HEK293T (cell line): ENCODE measurements around the gene TMEM97.

ENCODE experiments used
- CTCF ChIA-PET: fragments of 350-600 bp; formaldehyde crosslinking; extraction: SDS; loops from one replicate; lab custom pipeline; 2021; ENCODE audit warnings: antibody characterized with exemption, inconsistent platforms; lab: Yijun Ruan, JAX
- POLR2A ChIA-PET: fragments of 350-600 bp; formaldehyde crosslinking; extraction: SDS; loops from one replicate; lab custom pipeline; 2020; ENCODE audit warnings: antibody characterized with exemption, inconsistent platforms; lab: Yijun Ruan, JAX
- DNase-seq: peaks from one replicate; pipeline ENCODE4 v3.0.0; 2012; ENCODE audit warnings: mixed read lengths; ENCODE audit errors: extremely low spot score
- ARNT ChIP-seq: fragments of 450-650 bp; IDR thresholded peaks from 2 replicates; pipeline ENCODE4 v1.6.1; 2017; ENCODE audit warnings: mild to moderate bottlenecking
- BHLHE40 ChIP-seq: fragments of 450-650 bp; IDR thresholded peaks from 2 replicates; pipeline ENCODE4 v1.6.1; 2016; ENCODE audit warnings: mild to moderate bottlenecking, moderate library complexity, borderline replicate concordance
- CTBP1 ChIP-seq: fragments of 450-650 bp; IDR thresholded peaks from 2 replicates; pipeline ENCODE4 v1.6.1; 2016; ENCODE audit warnings: borderline replicate concordance
- ELF4 ChIP-seq: fragments of 450-650 bp; IDR thresholded peaks from 2 replicates; pipeline ENCODE4 v1.6.1; 2017; ENCODE audit warnings: antibody characterized with exemption
- FOXA1 ChIP-seq: fragments of 450-650 bp; IDR thresholded peaks from 2 replicates; pipeline ENCODE4 v1.6.1; 2016; ENCODE audit warnings: mild to moderate bottlenecking
- FOXK2 ChIP-seq: fragments of 450-650 bp; IDR thresholded peaks from 2 replicates; pipeline ENCODE4 v1.6.1; 2016; ENCODE audit warnings: mild to moderate bottlenecking
- FOXM1 ChIP-seq: fragments of 450-650 bp; IDR thresholded peaks from 2 replicates; pipeline ENCODE4 v1.6.1; 2017; ENCODE audit warnings: mild to moderate bottlenecking, borderline replicate concordance
- HDGF ChIP-seq: fragments of 450-650 bp; IDR thresholded peaks from 2 replicates; pipeline ENCODE4 v1.6.1; 2017; ENCODE audit warnings: antibody characterized with exemption, borderline replicate concordance
- L3MBTL2 ChIP-seq: fragments of 450-650 bp; conservative IDR thresholded peaks from 2 replicates; pipeline ENCODE4 v1.6.1; 2016; ENCODE audit warnings: mild to moderate bottlenecking
- LEF1 ChIP-seq: fragments of 450-650 bp; IDR thresholded peaks from 2 replicates; pipeline ENCODE4 v1.6.1; 2017; ENCODE audit warnings: mild to moderate bottlenecking, borderline replicate concordance
- NFRKB ChIP-seq: fragments of 450-650 bp; IDR thresholded peaks from 2 replicates; pipeline ENCODE4 v1.6.1; 2016; ENCODE audit warnings: mild to moderate bottlenecking, moderate library complexity
- PKNOX1 ChIP-seq: fragments of 450-650 bp; IDR thresholded peaks from 2 replicates; pipeline ENCODE4 v1.6.1; 2016
- SP1 ChIP-seq: fragments of 450-650 bp; IDR thresholded peaks from 2 replicates; pipeline ENCODE4 v1.6.1; 2017
- SUZ12 ChIP-seq: fragments of 450-650 bp; IDR thresholded peaks from 2 replicates; pipeline ENCODE4 v1.6.1; 2016; ENCODE audit warnings: mild to moderate bottlenecking
- TARDBP ChIP-seq: fragments of 450-650 bp; IDR thresholded peaks from 2 replicates; pipeline ENCODE4 v1.6.1; 2016
- ZNF384 ChIP-seq: fragments of 450-650 bp; IDR thresholded peaks from 2 replicates; pipeline ENCODE4 v1.6.1; 2016

The TMEM97 gene

GRCh38 chr17:28340374-28340773, 21.4 kb downstream of the TMEM97 start:
- no peak for DNase-seq
- CTCF ChIA-PET = no interaction called here
- TF ChIP-seq SP1 (no peak), ARNT (no peak), CTBP1 (no peak)
- POLR2A ChIA-PET = no interaction called here

- ChIA-PET CTCF (no interaction called here), POLR2A (no interaction called here)
- no peak for DNase-seq
- no peak for TF ChIP-seq SP1
- no peak for TF ChIP-seq HDGF
- TF ChIP-seq LEF1 = no peak
- no peak for TF ChIP-seq ZNF384
- no peak for TF ChIP-seq FOXM1
- no peak for TF ChIP-seq FOXK2
- no peak for TF ChIP-seq NFRKB
- no peak for TF ChIP-seq ARNT
- TF ChIP-seq FOXA1 = no peak
- no peak for TF ChIP-seq BHLHE40
- no peak for TF ChIP-seq L3MBTL2
- no peak for TF ChIP-seq CTBP1
- no peak for TF ChIP-seq ELF4
- no peak for TF ChIP-seq SUZ12
- TF ChIP-seq PKNOX1 = no peak
- no peak for TF ChIP-seq TARDBP
Observed at GRCh38 chr17:28341516-28341915, 22.5 kb downstream of the TMEM97 start.

GRCh38 chr17:28342313-28342712, 23.3 kb downstream of the TMEM97 start:
- ChIA-PET CTCF (no interaction called here), POLR2A (interaction anchor here (3.0 kb wide), 1 partner anchor 15 kb away, joined by 18 read pairs; the partner anchor contains the start of gene POLDIP2)
- TF ChIP-seq SUZ12 = no peak
- TF ChIP-seq FOXK2 = no peak
- no peak for TF ChIP-seq ELF4
- TF ChIP-seq ZNF384 = no peak
- no peak for DNase-seq

- CTCF ChIA-PET = no interaction called here
- no peak for DNase-seq
- TF ChIP-seq FOXM1 = no peak
- TF ChIP-seq BHLHE40 = no peak
- TF ChIP-seq ZNF384 = no peak
- TF ChIP-seq ELF4 = no peak
- TF ChIP-seq TARDBP = no peak
- no peak for TF ChIP-seq NFRKB
- no peak for TF ChIP-seq HDGF
- TF ChIP-seq L3MBTL2 = no peak
- TF ChIP-seq FOXK2 = no peak
- no peak for TF ChIP-seq CTBP1
- no peak for TF ChIP-seq SP1
- TF ChIP-seq ARNT = no peak
- TF ChIP-seq FOXA1 = no peak
- TF ChIP-seq PKNOX1 = no peak
- no peak for TF ChIP-seq SUZ12
- TF ChIP-seq LEF1 = no peak
- POLR2A ChIA-PET = interaction anchor here (0.9 to 3.0 kb wide), 5 partner anchors 8 to 23 kb away, joined by 3 to 18 read pairs (median 8); partner anchors contain the start of genes IFT20, POLDIP2 and TNFAIP1
Observed at GRCh38 chr17:28343491-28343932, 24.5 kb downstream of the TMEM97 start.

- no peak for TF ChIP-seq FOXK2
- no peak for TF ChIP-seq HDGF
- TF ChIP-seq L3MBTL2 = no peak
- no peak for TF ChIP-seq FOXA1
- no peak for TF ChIP-seq ZNF384
- no peak for TF ChIP-seq ARNT
- no peak for TF ChIP-seq NFRKB
- no peak for TF ChIP-seq CTBP1
- no peak for TF ChIP-seq BHLHE40
- no peak for TF ChIP-seq LEF1
- TF ChIP-seq TARDBP = no peak
- TF ChIP-seq SP1 = no peak
- no peak for TF ChIP-seq ELF4
- DNase-seq = no peak
- POLR2A ChIA-PET = interaction anchor here (1.0 to 3.0 kb wide), 4 partner anchors 8 to 24 kb away, joined by 4 to 18 read pairs (median 11); partner anchors contain the start of genes IFT20, POLDIP2 and TNFAIP1
- CTCF ChIA-PET = no interaction called here
Observed at GRCh38 chr17:28344011-28344410, 25.0 kb downstream of the TMEM97 start.

- TF ChIP-seq SUZ12 (no peak), TARDBP (no peak), FOXA1 (no peak), LEF1 (no peak), L3MBTL2 (no peak), FOXM1 (no peak), FOXK2 (no peak), ELF4 (no peak), ARNT (no peak), SP1 (no peak)
- CTCF ChIA-PET = no interaction called here
- POLR2A ChIA-PET = interaction anchor here (1.2 to 3.0 kb wide), 4 partner anchors 9 to 26 kb away, joined by 3 to 18 read pairs (median 11); partner anchors contain the start of genes IFT20, POLDIP2, TNFAIP1 and VTN
- no peak for DNase-seq
Observed at GRCh38 chr17:28344435-28344901, 25.5 kb downstream of the TMEM97 start.

GRCh38 chr17:28345419-28346198, 26.6 kb downstream of the TMEM97 start:
- no peak for DNase-seq
- ChIA-PET CTCF (interaction anchor here (0.6 to 1.1 kb wide), 3 partner anchors 10 to 482 kb away, joined by 3 to 8 read pairs (median 3); partner anchors contain the start of genes IFT20 and TNFAIP1), POLR2A (interaction anchor here (0.9 to 4.0 kb wide), 7 partner anchors 9 to 60 kb away, joined by 3 to 36 read pairs (median 8); partner anchors contain the start of genes IFT20, POLDIP2, SLC46A1 and TNFAIP1)
- TF ChIP-seq FOXK2 (no peak), ELF4 (no peak), NFRKB (no peak), TARDBP (no peak), ARNT (no peak), BHLHE40 (no peak)
